Natural killer cell (primary cell): ENCODE results near the gene FN3K. TPM values are rescaled to one million over a fixed set of nuclear protein-coding genes. Genes with fewer than 3 reads are reported as not detected.

ENCODE experiments used
- ATAC-seq, 3 donors: fragments of 150-1000 bp in 2 of 3; fragments of 200-7000 bp in 1 of 3; cut with Tn5 transposase; 1 replicate in 1 of 3; 2 replicates in 2 of 3; pipeline ENCODE4 v1.10.0; 2021; ENCODE audit warnings: mild to moderate bottlenecking in 2 of 3, moderate library complexity in 2 of 3
- DNase-seq, 2 donors: peaks; one replicate each; pipeline versions ENCODE4 v3.0.0 to v3.0.0-alpha.2; 2013 to 2021; ENCODE audit warnings: mixed read lengths in 1 of 2
- H3K27ac ChIP-seq: one replicate; pipeline ENCODE4 v1.5.1; 2013; ENCODE audit warnings: mild to moderate bottlenecking, low read length
- H3K27me3 ChIP-seq: one replicate; pipeline ENCODE4 v1.6.1; 2013; ENCODE audit warnings: low read length; ENCODE audit not compliant: control insufficient read depth, insufficient read depth
- H3K36me3 ChIP-seq: one replicate; pipeline ENCODE4 v1.6.1; 2013; ENCODE audit warnings: low read length; ENCODE audit not compliant: control insufficient read depth, insufficient read depth
- H3K4me1 ChIP-seq: one replicate; pipeline ENCODE4 v1.6.1; 2013; ENCODE audit warnings: low read length; ENCODE audit not compliant: control insufficient read depth, insufficient read depth
- H3K4me3 ChIP-seq: one replicate; pipeline ENCODE4 v1.5.1; 2013; ENCODE audit warnings: low read length
- H3K9me3 ChIP-seq: one replicate; pipeline ENCODE4 v1.6.1; 2013; ENCODE audit warnings: low read length; ENCODE audit not compliant: control insufficient read depth, insufficient read depth
- H3K27ac Mint-ChIP-seq, 2 donors: one replicate each; pipeline ENCODE4 v1.8.0; 2022; ENCODE audit warnings: mild to moderate bottlenecking in 2 of 2, mixed read lengths in 2 of 2, moderate library complexity in 1 of 2
- H3K27me3 Mint-ChIP-seq, 2 donors: one replicate each; pipeline ENCODE4 v1.8.0; 2022; ENCODE audit warnings: low read depth in 2 of 2, mixed read lengths in 2 of 2
- H3K36me3 Mint-ChIP-seq: one replicate; pipeline ENCODE4 v1.8.0; 2022; ENCODE audit warnings: mixed read lengths
- H3K4me1 Mint-ChIP-seq, 2 donors: one replicate each; pipeline ENCODE4 v1.8.0; 2022; ENCODE audit warnings: mixed read lengths in 2 of 2
- H3K4me3 Mint-ChIP-seq: one replicate; pipeline ENCODE4 v1.8.0; 2022; ENCODE audit warnings: mild to moderate bottlenecking, moderate library complexity, mixed read lengths
- H3K9me3 Mint-ChIP-seq, 2 donors: one replicate each; pipeline ENCODE4 v1.8.0; 2022; ENCODE audit warnings: mixed read lengths in 2 of 2
- CTCF ChIP-seq: fragments of 200-600 bp; IDR thresholded peaks from one replicate; pipeline ENCODE4 v1.8.0; 2022; ENCODE audit warnings: antibody characterized with exemption
- WGBS: methylation state at CpG from one replicate; pipeline ENCODE4 v1.1.7; 2013; ENCODE audit warnings: missing lambda C conversion rate; ENCODE audit not compliant: insufficient coverage; 5-methylcytosine and 5-hydroxymethylcytosine counted together
- intact Hi-C: fragments of 100-400 bp; cut with micrococcal nuclease; formaldehyde crosslinking; loops from one replicate; pipeline ENCODE4 v1.14.2; 2022
- total RNA-seq, 4 donors: library from RNA; stranded (reverse); fragments of 120-200 nt in 1 of 4; gene quantifications; one replicate each; pipeline versions ENCODE4 v1.2.3 to v1.2.4, GENCODE V29; 2013 to 2022

FN3K gene
- total RNA-seq, 3 donors from 2014 or later (not counting 1 experiment from before 2014, with no cell fraction given) = 4.9 to 6.1 (median 5.5) TPM

DNA sequence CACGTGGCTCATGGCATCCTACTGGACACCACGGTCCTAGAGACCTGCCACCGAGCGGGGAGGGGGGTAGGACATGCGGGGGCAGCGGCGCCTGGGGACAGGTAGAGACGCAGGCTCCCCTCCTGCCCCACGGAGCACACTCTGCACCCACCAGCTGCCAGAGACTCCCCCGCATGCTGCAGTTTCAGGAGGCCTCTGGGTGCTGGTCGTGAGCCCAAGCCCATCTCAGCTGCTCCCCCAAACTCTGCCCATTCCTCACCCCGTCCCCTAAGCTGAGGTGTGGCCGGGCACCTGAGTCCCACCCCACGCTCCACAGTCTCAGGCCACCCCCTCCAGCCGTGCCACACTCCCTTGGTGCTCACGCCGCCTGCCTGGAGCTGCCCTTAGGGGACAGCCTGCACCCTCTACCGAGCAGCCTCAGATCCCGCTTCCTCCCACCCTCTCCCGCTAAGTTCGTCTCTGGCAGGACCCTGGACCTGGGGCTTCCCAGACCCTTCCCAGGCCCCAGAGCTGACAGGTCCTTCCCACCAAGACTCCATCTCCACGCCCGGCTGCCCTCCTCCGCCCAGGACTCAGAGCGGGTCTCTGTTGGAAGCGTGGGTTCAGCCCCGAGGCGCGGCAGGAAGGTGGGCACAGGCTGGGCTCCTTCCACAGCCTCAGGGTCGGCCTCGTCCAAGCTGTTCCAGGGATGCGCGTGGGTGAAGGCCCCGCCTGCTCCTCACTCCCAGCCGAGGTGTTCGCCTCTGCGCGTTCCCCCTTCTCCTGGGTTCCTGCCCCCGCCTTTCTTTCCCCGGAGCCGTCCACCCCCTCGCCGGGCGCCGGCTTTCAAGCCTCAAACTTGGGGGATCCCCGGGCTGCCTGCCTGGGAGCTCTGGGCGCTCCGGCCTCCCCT lies 38.3 kb upstream of the FN3K start:
- no peak overlapping the region for H3K27ac ChIP-seq
- H3K9me3 ChIP-seq = peaks cover 7% of the 10 kb centered on the region
- no peaks in the 10 kb centered on the region for H3K36me3 Mint-ChIP-seq
- peaks cover 8% of the 10 kb centered on the region for H3K27me3 ChIP-seq
- peaks cover 0 to 5% of the 10 kb centered on the region in 2 donors for H3K4me1 Mint-ChIP-seq
- 45% methylated on average over 48 of the region's 48 CpGs for WGBS
- H3K36me3 ChIP-seq = no peaks in the 10 kb centered on the region
- H3K4me3 Mint-ChIP-seq = peak overlapping the region; percentile 40
- no peak overlapping the region for H3K27ac Mint-ChIP-seq
- intact Hi-C loops = no loop called here
- no peaks in the 10 kb centered on the region for H3K27me3 Mint-ChIP-seq
- peak overlapping the region; percentile 19 for H3K4me3 ChIP-seq
- H3K9me3 Mint-ChIP-seq = no peaks in the 10 kb centered on the region
- peaks cover 18% of the 10 kb centered on the region for H3K4me1 ChIP-seq
- DNase-seq (peak in 1 of 2 donors; percentile 46), ATAC-seq (no peak)
- TF ChIP-seq CTCF = no peak

GRCh38 chr17:82697808-82698064 lies 37.7 kb upstream of the FN3K start:
- no peak for TF ChIP-seq CTCF
- Histone ChIP-seq H3K36me3 (no peaks in the 10 kb centered on the region), H3K27me3 (peaks cover 8% of the 10 kb centered on the region), H3K27ac (no peak overlapping the region), H3K4me1 (peaks cover 18% of the 10 kb centered on the region), H3K9me3 (peaks cover 7% of the 10 kb centered on the region), H3K4me3 (peak overlapping the region; percentile 19)
- intact Hi-C loops = no loop called here
- no peak overlapping the region for H3K4me3 Mint-ChIP-seq
- WGBS = under 1% methylated on average over 32 of the region's 32 CpGs
- H3K27me3 Mint-ChIP-seq = no peaks in the 10 kb centered on the region
- ATAC-seq (no peak), DNase-seq (no peak)
- H3K27ac Mint-ChIP-seq = no peak overlapping the region
- no peaks in the 10 kb centered on the region for H3K36me3 Mint-ChIP-seq
- H3K9me3 Mint-ChIP-seq = no peaks in the 10 kb centered on the region
- peaks cover 0 to 5% of the 10 kb centered on the region in 2 donors for H3K4me1 Mint-ChIP-seq

DNA sequence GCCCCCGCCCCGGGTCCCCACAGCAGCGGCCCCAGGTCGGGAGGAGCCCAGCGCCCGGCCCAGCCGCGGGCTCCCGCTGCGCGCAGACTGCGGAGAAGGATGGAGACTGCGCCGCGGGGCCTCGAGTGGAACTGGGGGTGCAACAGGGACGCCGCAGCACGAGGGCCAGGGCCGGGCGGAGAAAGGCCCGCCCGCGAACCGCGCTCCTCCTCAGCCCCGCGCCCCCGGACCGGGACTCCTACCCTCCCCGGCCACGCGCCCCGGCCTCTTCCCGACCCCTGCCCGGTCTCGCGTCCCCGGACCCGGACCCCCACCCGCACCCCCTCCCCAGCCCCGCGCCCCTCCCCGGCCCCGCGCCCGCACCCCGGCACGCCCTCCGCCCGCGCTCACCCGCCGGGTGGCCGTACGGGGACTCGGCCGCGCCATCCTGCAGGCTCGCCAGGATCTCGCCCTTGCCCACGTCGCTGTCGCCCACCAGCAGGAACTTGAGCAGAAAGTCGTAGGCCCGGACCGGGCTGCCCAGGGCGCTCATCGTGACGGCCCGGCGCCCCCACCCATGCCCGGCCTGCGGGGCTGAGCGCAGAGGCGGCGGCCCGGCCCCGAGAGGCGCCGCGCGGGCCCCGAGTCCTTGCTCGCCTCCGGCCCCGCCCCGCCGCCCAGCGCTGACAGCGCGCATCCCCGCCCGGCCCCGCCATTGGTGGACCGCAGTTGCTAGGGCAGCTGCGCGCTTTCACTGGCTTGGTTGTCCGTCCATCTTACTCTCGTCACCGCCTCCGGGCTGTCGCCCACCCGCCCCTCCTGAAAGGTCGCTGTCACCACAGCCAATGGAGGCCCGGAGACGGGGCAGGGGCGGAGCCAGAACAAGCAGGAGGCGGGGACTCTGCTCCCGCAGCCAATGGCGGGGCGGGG lies 37.1 kb upstream of the FN3K start, which contains the start of gene RAB40B:
TSS of gene RAB40B (minus strand) at position 634 of the 909 bp plus-strand sequence. CDS start at position 532, 102 bp downstream.
- H3K27ac Mint-ChIP-seq = peak within 1 kb of the TSS in 1 of 2 donors; percentile 59
- no peaks in the 10 kb centered on the region for H3K36me3 ChIP-seq
- no peak within 1 kb of the TSS for H3K27ac ChIP-seq
- DNase-seq (peak; percentile 98 to 99), ATAC-seq (peak; percentile 96 to 100 (median 96))
- intact Hi-C loops = no loop called here
- H3K9me3 ChIP-seq = peaks cover 7% of the 10 kb centered on the region
- H3K27me3 ChIP-seq = peaks cover 8% of the 10 kb centered on the region
- no peaks in the 10 kb centered on the region for H3K36me3 Mint-ChIP-seq
- H3K4me3 ChIP-seq = peak within 1 kb of the TSS; percentile 43
- peaks cover 0 to 5% of the 10 kb centered on the region in 2 donors for H3K4me1 Mint-ChIP-seq
- H3K4me1 ChIP-seq = peaks cover 18% of the 10 kb centered on the region
- H3K4me3 Mint-ChIP-seq = peak within 1 kb of the TSS; percentile 90
- no peak for TF ChIP-seq CTCF
- WGBS = under 1% methylated on average over 111 of the region's 112 CpGs
- no peaks in the 10 kb centered on the region for H3K9me3 Mint-ChIP-seq
- H3K27me3 Mint-ChIP-seq = no peaks in the 10 kb centered on the region
